ENCODE measurements around the gene GBP7. TPM values are rescaled to one million over a fixed set of nuclear protein-coding genes. Genes with fewer than 3 reads are reported as not detected.
A peak's percentile ranks its signal among the peaks of the same experiment; 100 is the strongest.

Gene GBP7
- total RNA-seq, 6 experiments from 2014 or later: 12.5 to 38.1 (median 23.6) TPM

GRCh38 chr1:89146721-89147120, 29.1 kb downstream of the GBP7 start:
- DNase-seq (no peak), ATAC-seq (no peak)
- Histone ChIP-seq H3K9me3 (no peaks in the 10 kb centered on the region), H3K36me3 (peaks cover 0 to 61% (median 0%) of the 10 kb centered on the region in 4 donors), H3K27me3 (no peaks in the 10 kb centered on the region), H3K27ac (no peak overlapping the region), H3K4me3 (no peak overlapping the region), H3K4me1 (no peaks in the 10 kb centered on the region)
- 76% methylated on average over 3 of the region's 3 CpGs for WGBS (ENCODE audit: insufficient coverage, low coverage, low lambda C conversion rate, missing lambda C conversion rate)
- TF ChIP-seq POLR2A (IDR thresholded peaks at IDR 0.05) (no peak), CTCF (IDR thresholded peaks at IDR 0.05) (no peak)
- intact Hi-C loops (cut with DNase I): no loop called here

- Histone ChIP-seq H3K36me3 (peaks cover 0 to 39% (median 0%) of the 10 kb centered on the region in 4 donors), H3K9me3 (no peaks in the 10 kb centered on the region), H3K27ac (no peak overlapping the region), H3K4me1 (no peaks in the 10 kb centered on the region), H3K27me3 (no peaks in the 10 kb centered on the region), H3K4me3 (no peak overlapping the region)
- DNase-seq: no peak
- TF ChIP-seq CTCF (IDR thresholded peaks at IDR 0.05): no peak
- no peak for TF ChIP-seq POLR2A (IDR thresholded peaks at IDR 0.05)
- no peak for ATAC-seq
- intact Hi-C loops (cut with DNase I): no loop called here
- WGBS (ENCODE audit: insufficient coverage, low coverage, low lambda C conversion rate, missing lambda C conversion rate): 90% methylated on average over 2 of the region's 2 CpGs
These were observed 32.3 kb downstream of the GBP7 start for GRCh38 chr1:89143484-89143883.

GRCh38 chr1:89142160-89142559, 33.6 kb downstream of the GBP7 start:
- 63% methylated on average over 4 of the region's 4 CpGs for WGBS (ENCODE audit: insufficient coverage, low coverage, low lambda C conversion rate, missing lambda C conversion rate)
- intact Hi-C loops (cut with DNase I): no loop called here
- Histone ChIP-seq H3K4me3 (no peak overlapping the region), H3K4me1 (no peaks in the 10 kb centered on the region), H3K36me3 (peaks cover 0 to 30% (median 0%) of the 10 kb centered on the region in 4 donors), H3K27me3 (no peaks in the 10 kb centered on the region), H3K27ac (no peak overlapping the region), H3K9me3 (no peaks in the 10 kb centered on the region)
- TF ChIP-seq CTCF (IDR thresholded peaks at IDR 0.05): no peak
- TF ChIP-seq POLR2A (IDR thresholded peaks at IDR 0.05): no peak
- ATAC-seq (peak in 3 of 4 donors; percentile 14 to 33 (median 28)), DNase-seq (no peak)

- Histone ChIP-seq H3K27me3 (no peaks in the 10 kb centered on the region), H3K4me1 (peaks cover 0 to 21% (median 10%) of the 10 kb centered on the region in 4 donors), H3K4me3 (no peak overlapping the region), H3K27ac (no peak overlapping the region), H3K36me3 (peaks cover 0 to 21% (median 0%) of the 10 kb centered on the region in 4 donors), H3K9me3 (no peaks in the 10 kb centered on the region)
- ATAC-seq: peak in 2 of 4 donors; percentile 20 to 49
- 43% methylated on average over 1 of the region's 1 CpG for WGBS (ENCODE audit: insufficient coverage, low coverage, low lambda C conversion rate, missing lambda C conversion rate)
- intact Hi-C loops (cut with DNase I): no loop called here
- no peak for DNase-seq
- TF ChIP-seq POLR2A (IDR thresholded peaks at IDR 0.05) (no peak), CTCF (IDR thresholded peaks at IDR 0.05) (no peak)
These were observed 42.1 kb downstream of the GBP7 start for GRCh38 chr1:89133747-89134146.

GRCh38 chr1:89130716-89131115, 45.1 kb downstream of the GBP7 start:
- intact Hi-C loops (cut with DNase I): no loop called here
- Histone ChIP-seq H3K4me1 (peaks cover 0 to 25% (median 12%) of the 10 kb centered on the region in 4 donors), H3K9me3 (no peaks in the 10 kb centered on the region), H3K4me3 (no peak overlapping the region), H3K27ac (peak overlapping the region; percentile 88 to 95 (median 90)), H3K27me3 (no peaks in the 10 kb centered on the region), H3K36me3 (peaks cover 0 to 17% (median 0%) of the 10 kb centered on the region in 4 donors)
- WGBS (ENCODE audit: insufficient coverage, low coverage, low lambda C conversion rate, missing lambda C conversion rate): 0% methylated on average over 1 of the region's 1 CpG
- ATAC-seq (peak in 1 of 4 donors; percentile 18), DNase-seq (no peak)
- TF ChIP-seq POLR2A (IDR thresholded peaks at IDR 0.05) (no peak), CTCF (IDR thresholded peaks at IDR 0.05) (no peak)

Data from right lobe of liver (tissue), 6 donors.